Esophagus squamous epithelium (tissue), 5 donors: ENCODE results near the gene L3MBTL2. TPM values are rescaled to one million over a fixed set of nuclear protein-coding genes. Genes with fewer than 3 reads are reported as not detected.

Experiments
- DNase-seq: peaks from one replicate; lab custom pipeline; 2025; lab: John Stamatoyannopoulos, UW
- H3K27ac ChIP-seq, 4 donors: fragments of 200-600 bp; sonication (generic); one replicate each; pipeline ENCODE4 v1.5.1; 2016 to 2019; ENCODE audit warnings: mild to moderate bottlenecking in 1 of 4
- H3K27me3 ChIP-seq, 4 donors: fragments of 200-600 bp; sonication (generic); 1 replicate in 3 of 4; 2 replicates in 1 of 4; pipeline versions ENCODE4 v1.5.1 to v1.6.0; 2017 to 2021; ENCODE audit warnings: antibody characterized with exemption in 1 of 4
- H3K36me3 ChIP-seq, 3 donors: fragments of 200-600 bp; sonication (generic); one replicate each; pipeline ENCODE4 v1.5.1; 2016 to 2019
- H3K4me1 ChIP-seq, 3 donors: fragments of 200-600 bp; sonication (generic); one replicate each; pipeline ENCODE4 v1.5.1; 2017 to 2019
- H3K4me3 ChIP-seq, 4 donors: fragments of 200-600 bp; sonication (generic); 1 replicate in 3 of 4; 2 replicates in 1 of 4; pipeline ENCODE4 v1.5.1; 2016 to 2019; ENCODE audit warnings: mild to moderate bottlenecking in 2 of 4, moderate library complexity in 1 of 4
- H3K9me3 ChIP-seq, 3 donors: fragments of 200-600 bp; sonication (generic); one replicate each; pipeline ENCODE4 v1.5.1; 2016 to 2019
- CTCF ChIP-seq, 6 experiments: fragments of 450-650 bp in 4 of 6; fragments of 200-600 bp in 2 of 6; sonication (generic) in 2 of 6; IDR thresholded peaks; one replicate each; pipeline ENCODE4 v1.5.1; 2016 to 2019; ENCODE audit warnings: antibody characterized with exemption in 6 of 6, mild to moderate bottlenecking in 4 of 6, moderate library complexity in 4 of 6
- POLR2A ChIP-seq, 4 donors: fragments of 450-650 bp; IDR thresholded peaks; one replicate each; pipeline ENCODE4 v1.6.1; 2017; ENCODE audit warnings: antibody characterized with exemption in 4 of 4, mild to moderate bottlenecking in 4 of 4, moderate library complexity in 3 of 4
- WGBS, 2 donors: methylation state at CpG; one replicate each; pipeline ENCODE4 v1.1.5; 2018; 5-methylcytosine and 5-hydroxymethylcytosine counted together
- intact Hi-C: fragments of 100-400 bp; cut with DNase I; formaldehyde crosslinking; loops from one replicate; pipeline ENCODE4 v1.15.0; 2022
- total RNA-seq, 4 donors: library from RNA; depleted of rRNA; stranded (reverse); fragments of >200 nt; gene quantifications; one replicate each; pipeline ENCODE4 v1.1.0, GENCODE V29; 2016
- donor health status: DM: yes; HTN: yes; CAD: no.

L3MBTL2 gene
- total RNA-seq, 4 donors from 2014 or later, result 12.1 to 16.2 (median 14.7) TPM

GRCh38 chr22:41206719-41207118 is 1.6 kb downstream of the L3MBTL2 start:
- 86 to 92% methylated on average over 5 to 9 of the region's 9 CpGs for WGBS, 2 donors
- H3K9me3 ChIP-seq, result no peaks in the 10 kb centered on the region
- no peak for TF ChIP-seq CTCF (IDR thresholded peaks at IDR 0.05)
- TF ChIP-seq POLR2A (IDR thresholded peaks at IDR 0.05), result no peak
- intact Hi-C loops, result no loop called here
- H3K36me3 ChIP-seq, result peaks cover 0 to 41% (median 6%) of the 10 kb centered on the region in 3 donors
- H3K27me3 ChIP-seq, result no peaks in the 10 kb centered on the region
- H3K27ac ChIP-seq, result no peak overlapping the region
- H3K4me3 ChIP-seq, result no peak overlapping the region
- H3K4me1 ChIP-seq, result peaks cover 5 to 21% (median 6%) of the 10 kb centered on the region in 3 donors
- no peak for DNase-seq

- no peak for DNase-seq
- Histone ChIP-seq H3K27ac (no peak overlapping the region), H3K27me3 (no peaks in the 10 kb centered on the region), H3K36me3 (peaks cover 6 to 71% (median 10%) of the 10 kb centered on the region in 3 donors), H3K4me1 (peaks cover 18 to 31% (median 18%) of the 10 kb centered on the region in 3 donors), H3K4me3 (no peak overlapping the region), H3K9me3 (no peaks in the 10 kb centered on the region)
- TF ChIP-seq CTCF (IDR thresholded peaks at IDR 0.05) (no peak), POLR2A (IDR thresholded peaks at IDR 0.05) (no peak)
- 92 to 99% methylated on average over 10 of the region's 10 CpGs for WGBS, 2 donors
- intact Hi-C loops, result no loop called here
Observed at GRCh38 chr22:41215409-41215808, 10.3 kb downstream of the L3MBTL2 start.

DNA sequence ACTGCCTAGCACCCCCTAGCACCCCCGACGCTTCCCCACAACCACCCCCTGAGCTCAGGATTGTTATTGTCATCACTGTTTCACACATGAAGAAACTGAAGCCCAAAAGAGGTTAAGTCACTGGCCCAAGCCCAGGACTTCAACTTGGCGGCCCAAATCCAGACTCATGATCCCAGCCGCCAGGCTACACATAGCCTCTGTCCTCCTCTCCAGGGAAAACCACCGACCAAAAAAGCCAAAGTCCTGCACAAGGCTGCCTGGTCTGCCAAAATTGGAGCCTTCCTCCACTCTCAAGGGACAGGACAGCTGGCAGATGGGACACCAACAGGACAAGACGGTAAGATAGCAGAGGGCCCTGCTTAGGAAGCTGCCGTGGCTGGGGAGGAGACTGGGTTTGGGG is 10.8 kb downstream of the L3MBTL2 start:
- 100% methylated on average over 1 to 3 of the region's 7 CpGs for WGBS, 2 donors
- TF ChIP-seq POLR2A (IDR thresholded peaks at IDR 0.05) (no peak), CTCF (IDR thresholded peaks at IDR 0.05) (no peak)
- Histone ChIP-seq H3K9me3 (no peaks in the 10 kb centered on the region), H3K27me3 (no peaks in the 10 kb centered on the region), H3K36me3 (peaks cover 6 to 71% (median 8%) of the 10 kb centered on the region in 3 donors), H3K4me3 (no peak overlapping the region), H3K4me1 (peaks cover 18 to 31% (median 18%) of the 10 kb centered on the region in 3 donors), H3K27ac (peak overlapping the region in 2 of 4 donors; percentile 34 to 90)
- DNase-seq, result no peak
- intact Hi-C loops, result no loop called here

- intact Hi-C loops, result no loop called here
- WGBS, 2 donors, result 64 to 73% methylated on average over 3 to 4 of the region's 13 CpGs
- Histone ChIP-seq H3K9me3 (no peaks in the 10 kb centered on the region), H3K36me3 (peaks cover 4 to 73% (median 6%) of the 10 kb centered on the region in 3 donors), H3K4me3 (peak overlapping the region in 3 of 4 donors; percentile 16 to 49 (median 25)), H3K27ac (peak overlapping the region; percentile 81 to 90 (median 86)), H3K27me3 (no peaks in the 10 kb centered on the region), H3K4me1 (peaks cover 18 to 31% (median 18%) of the 10 kb centered on the region in 3 donors)
- no peak for TF ChIP-seq CTCF (IDR thresholded peaks at IDR 0.05)
- TF ChIP-seq POLR2A (IDR thresholded peaks at IDR 0.05), result no peak
- no peak for DNase-seq
Observed at GRCh38 chr22:41216984-41217383, 11.9 kb downstream of the L3MBTL2 start.

GRCh38 chr22:41217553-41218157 is 12.5 kb downstream of the L3MBTL2 start:
- H3K4me1 ChIP-seq, result peaks cover 18 to 34% (median 18%) of the 10 kb centered on the region in 3 donors
- peaks cover 1 to 73% (median 6%) of the 10 kb centered on the region in 3 donors for H3K36me3 ChIP-seq
- TF ChIP-seq CTCF (IDR thresholded peaks at IDR 0.05) (peak in 1 of 6 experiments; percentile 5), POLR2A (IDR thresholded peaks at IDR 0.05) (peak in 2 of 4 donors; percentile 32 to 37)
- intact Hi-C loops, result no loop called here
- 2 to 7% methylated on average over 7 to 13 of the region's 16 CpGs for WGBS, 2 donors
- H3K27me3 ChIP-seq, result no peaks in the 10 kb centered on the region
- no peaks in the 10 kb centered on the region for H3K9me3 ChIP-seq
- no peak for DNase-seq
- peak overlapping the region in 3 of 4 donors; percentile 16 to 49 (median 25) for H3K4me3 ChIP-seq
- peak overlapping the region; percentile 81 to 90 (median 86) for H3K27ac ChIP-seq
